HG03280 (cell line): ENCODE results near the gene DOCK4.
A peak's percentile ranks its signal among the peaks of the same experiment; 100 is the strongest.

Experiments
- ATAC-seq: cut with Tn5 transposase; IDR thresholded peaks from one replicate; pipeline ENCODE4 v1.9.1; 2021; ENCODE audit warnings: mild to moderate bottlenecking, moderate library complexity; ENCODE audit not compliant: unreplicated experiment

The DOCK4 gene

DNA sequence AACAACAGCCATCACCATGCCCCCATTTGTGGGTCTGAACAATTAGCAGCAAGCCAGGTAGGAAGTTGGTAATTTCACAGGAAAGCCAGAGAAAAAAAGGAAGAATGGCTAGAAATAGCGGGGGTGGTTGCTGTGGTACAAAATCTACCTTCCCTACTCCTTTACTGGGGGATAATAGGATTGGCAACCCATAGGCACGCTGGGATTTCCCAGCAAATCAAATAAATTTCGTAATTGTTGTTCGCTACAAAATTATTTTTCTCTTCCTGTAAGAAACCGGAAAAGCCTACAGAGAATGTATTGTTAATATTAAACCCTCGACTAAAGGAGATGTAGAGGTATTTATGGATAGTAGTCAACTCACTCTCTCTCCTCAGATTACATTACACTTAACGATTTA lies 123.9 kb downstream of the DOCK4 start:
- no peak for ATAC-seq

DNA sequence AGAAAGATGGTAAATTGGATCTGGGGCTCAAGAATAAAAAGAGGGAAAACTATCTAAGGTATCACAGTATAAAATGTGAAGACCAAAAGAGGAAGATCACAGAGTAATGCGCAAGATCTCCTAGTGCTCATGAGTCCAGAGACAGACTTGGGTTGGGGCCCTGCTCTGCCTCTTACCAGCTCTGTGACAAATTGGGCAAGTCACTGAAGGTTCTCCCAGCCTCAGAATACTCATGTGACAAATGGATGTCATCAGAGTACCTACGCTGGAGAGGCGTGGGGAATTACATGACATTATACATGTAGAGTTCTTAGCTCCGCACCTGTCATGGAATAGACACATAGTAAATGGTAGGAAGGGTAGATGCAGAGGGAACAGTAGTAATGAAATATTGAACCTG lies 124.4 kb downstream of the DOCK4 start:
- no peak for ATAC-seq

DNA sequence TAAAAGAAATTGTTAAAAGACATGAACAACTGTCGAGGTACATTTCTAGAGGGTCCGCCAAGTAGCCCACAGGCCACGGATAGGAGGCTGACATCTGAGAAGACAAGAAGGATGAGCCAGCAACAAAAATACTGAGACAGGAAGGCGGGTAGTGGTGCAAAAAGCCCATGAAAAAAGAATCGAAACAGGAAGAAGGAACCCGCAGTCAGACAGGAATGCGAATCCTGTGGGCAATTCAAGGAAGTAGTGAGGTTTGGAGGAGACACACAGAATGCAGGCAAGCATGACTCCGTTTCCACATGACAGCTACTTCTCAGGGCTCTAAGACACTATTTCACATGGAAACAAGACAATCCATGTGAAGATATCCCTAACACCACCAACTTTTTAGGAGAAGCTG lies 125.2 kb downstream of the DOCK4 start:
- ATAC-seq: no peak

DNA sequence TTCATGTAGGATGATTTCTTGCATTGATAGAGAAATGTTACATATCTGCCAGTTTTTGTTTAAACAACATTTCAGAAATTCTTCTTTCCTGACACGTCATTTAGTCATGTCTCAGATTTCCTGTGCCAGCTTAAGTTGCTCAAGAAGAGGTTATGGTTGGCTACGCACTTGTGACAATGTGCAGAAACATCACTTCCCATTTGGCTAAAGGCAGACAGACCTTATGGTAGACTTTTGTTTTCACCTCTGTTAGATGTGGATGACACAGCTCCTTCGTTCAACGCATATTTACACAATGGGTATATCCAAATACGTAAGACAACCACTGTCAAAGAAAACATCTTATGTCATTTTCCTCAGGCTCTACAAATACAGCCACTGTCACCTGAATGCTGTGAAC lies 125.8 kb downstream of the DOCK4 start:
- ATAC-seq: peak; percentile 85

DNA sequence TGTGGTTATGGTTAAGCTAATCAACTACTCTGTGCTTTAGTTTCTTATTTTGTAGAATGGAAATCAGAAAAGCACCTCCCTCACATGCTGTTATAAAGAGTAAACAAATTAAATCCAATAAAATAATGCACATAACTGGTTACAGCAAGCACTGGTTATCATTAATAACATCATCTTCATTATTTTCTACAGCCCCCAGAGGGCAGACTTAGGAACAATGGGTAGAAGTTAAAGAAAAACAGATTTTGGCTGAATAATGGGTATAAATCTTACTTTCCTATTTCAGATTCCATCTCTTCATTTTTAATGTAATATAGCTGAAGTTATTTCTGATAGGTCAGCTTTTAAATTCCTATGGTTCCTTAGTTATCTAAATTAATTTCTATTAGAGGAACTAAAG lies 126.5 kb downstream of the DOCK4 start:
- ATAC-seq: no peak

DNA sequence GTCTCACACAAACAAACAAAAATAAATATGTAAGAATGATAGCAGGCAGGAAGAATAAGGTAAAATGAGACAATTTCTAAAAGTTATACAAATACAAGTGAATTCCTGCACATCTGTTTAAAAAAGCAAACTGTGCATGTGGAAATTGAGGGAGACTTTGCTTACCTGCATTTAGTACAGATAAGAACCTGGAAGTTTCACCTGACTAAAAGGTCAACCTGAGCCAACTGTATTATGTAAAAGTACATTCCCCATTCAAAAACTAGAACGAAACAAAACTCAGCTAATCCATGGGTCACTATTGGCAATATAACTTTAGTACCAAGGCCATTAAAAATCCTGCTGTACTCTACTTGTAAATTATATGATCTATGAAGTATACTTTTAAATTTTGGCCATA lies 127.1 kb downstream of the DOCK4 start:
- ATAC-seq: no peak

DNA sequence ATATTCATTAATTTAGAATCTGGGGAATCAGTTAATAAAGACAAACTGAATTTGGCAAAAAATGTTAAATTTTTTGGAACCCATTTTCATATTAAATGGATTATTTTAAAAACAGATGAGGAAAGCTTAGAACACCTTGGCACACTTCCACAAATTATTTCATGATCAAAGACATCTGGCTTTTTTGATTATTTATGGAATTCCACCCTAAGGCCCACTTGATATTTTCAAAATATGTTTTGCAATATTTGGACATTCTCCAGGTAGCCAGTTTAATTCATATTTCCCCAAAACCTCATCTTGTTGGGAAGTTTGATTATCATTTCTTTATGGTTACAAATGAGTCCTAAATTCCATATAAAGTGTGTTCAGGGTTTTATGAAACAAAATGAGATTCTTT lies 129.9 kb downstream of the DOCK4 start:
- ATAC-seq: no peak

DNA sequence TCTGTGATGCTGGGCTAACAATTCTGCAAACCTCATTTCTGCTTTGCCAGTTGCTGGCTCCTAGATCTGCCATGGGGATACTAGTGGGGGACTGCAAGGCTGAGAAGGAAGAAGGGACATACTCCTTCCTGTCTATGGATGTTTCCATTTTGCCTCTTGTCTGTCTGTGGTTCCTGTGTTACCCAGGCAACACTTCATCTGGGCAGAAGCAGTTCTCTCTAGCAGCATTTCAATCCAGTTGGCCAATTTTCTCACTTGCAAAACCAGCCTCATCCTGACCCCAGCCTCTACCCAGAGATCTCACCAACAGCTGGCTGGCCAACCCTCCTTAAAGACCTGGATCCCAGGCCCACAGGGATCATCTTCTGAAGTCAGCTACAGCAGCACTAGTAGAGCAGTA lies 131.7 kb downstream of the DOCK4 start:
- ATAC-seq: no peak

DNA sequence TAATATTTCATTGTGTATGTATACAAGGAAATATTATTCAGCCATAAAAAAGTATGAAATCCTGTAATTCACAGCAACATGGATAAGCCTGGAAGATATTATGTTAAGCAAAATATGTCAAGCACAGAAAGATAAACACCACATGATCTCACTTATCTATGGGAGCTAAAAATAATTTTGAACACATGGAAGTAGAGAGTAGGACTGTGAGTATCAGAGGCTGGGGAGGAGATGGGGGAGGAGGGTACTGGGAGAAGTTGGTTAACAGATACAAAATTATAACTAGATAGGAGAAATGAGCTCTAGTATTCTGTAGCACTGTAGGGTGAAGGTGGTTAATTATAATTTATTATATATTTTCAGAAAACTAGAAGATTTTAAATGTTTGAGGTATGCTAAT lies 132.7 kb downstream of the DOCK4 start:
- no peak for ATAC-seq

DNA sequence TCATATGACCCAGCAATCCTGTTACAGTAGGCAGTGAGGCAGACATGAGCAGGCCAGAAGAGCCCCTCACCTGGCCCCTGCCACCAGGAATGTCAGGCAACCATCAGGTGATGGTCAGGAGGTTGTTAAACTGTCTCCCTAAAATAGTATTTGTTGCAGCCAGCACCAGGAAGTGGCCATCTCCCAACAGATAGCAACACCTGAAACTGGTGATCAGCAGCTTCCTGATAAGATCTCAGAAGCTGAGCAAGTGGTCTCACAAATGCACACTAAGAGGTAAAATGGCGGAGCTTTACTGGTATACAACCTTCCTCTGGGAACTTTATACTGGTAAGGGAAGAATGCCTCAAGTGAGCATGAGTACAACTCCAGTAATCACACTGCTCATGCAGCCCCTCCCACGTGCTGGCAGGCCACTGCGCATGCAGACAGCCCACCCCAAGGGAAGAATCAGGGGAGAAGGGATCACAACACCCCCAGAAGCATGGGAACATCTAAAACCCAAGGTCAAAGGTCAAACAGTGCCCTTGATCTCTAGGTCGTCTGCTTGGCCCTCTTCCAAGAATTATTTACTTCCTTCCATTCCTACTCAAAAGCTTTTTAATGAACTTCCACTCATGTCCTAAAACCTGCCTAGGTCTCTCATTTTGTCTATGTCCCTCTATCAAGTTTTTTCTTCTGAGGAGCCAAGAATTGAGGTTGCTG lies 133.5 kb downstream of the DOCK4 start:
- ATAC-seq: no peak

DNA sequence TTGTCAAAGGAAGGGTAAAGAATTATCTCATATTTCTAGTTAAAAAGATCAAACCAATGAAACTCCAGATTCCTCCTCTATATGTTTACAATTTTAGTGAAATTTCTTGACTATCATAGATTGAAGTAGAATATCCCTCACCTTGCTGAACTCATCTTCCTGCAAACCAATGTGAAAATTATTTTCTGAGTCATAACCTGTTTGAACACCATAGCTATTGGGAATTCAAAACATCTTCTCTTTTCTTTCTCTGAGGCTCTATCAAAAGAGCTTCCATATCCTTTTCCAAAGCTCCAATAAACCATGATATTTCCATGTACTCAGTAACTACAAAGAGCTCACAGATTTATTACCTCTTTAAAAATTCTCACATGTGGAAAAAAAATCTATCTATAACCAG lies 134.3 kb downstream of the DOCK4 start:
- no peak for ATAC-seq

DNA sequence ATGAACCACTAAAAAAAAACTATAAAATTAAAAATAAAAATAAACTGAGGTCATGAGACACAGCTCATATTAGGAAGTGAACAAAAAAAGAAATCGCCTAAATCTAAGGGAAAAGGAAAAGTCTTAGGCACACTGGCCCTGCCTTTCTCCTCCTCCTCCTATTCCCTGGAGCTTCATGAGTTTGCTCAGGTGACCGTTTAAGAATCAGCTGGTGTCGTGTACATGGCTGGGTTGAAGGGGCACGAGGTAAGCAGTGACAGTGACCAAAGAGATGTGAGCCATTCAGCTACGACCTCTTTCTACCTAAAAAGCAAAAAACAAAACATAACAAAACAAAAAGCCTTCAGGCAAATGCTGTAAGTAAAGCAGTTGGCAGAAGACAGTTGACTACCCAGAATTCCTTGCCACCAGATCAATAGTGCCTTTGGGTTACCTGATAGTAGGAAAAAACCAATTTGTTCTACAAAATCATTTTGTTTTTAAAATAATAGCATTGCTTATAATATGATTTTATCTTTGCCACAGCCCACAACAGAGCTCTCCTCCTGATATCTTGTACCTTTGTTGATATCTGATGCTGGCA lies 135.4 kb downstream of the DOCK4 start:
- ATAC-seq: no peak

DNA sequence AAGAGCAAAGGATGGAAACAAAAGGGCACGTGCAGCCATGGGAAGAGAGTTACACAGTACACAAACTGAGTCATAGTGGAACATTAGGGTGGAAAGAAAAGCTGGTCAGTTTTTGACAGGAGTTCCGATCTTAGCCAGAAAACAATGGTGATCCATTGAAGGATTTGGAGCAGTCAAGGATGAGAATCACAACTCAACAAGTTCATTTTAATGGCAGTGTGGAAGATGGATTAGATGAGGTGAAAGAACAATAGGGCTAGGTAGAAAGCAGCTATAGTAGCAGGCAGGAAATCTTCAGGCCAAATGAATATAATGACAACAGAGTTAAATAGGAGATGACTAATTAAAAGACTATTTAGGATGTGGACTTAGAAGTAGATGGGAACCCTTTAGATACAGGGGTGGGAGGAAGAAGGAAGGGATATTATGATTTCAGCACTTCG lies 136.3 kb downstream of the DOCK4 start:
- ATAC-seq: no peak

DNA sequence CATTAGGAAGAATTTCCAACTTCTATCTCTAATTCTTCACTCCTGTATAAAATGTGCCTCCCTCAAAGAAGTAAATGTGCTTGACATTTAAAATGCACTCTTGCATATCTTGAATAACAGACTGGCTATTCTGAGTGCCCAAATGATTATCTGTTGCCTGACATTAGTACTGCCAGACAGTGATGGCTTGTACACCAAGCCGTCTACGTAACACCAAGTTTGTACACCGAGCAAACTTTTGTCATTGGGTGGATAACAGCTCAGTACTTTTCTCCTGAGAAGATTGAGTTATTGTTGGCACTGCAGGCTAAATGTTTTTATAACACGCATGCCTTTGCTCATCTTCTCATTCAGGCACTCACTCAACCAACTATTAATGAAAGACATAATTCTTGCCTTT lies 137.2 kb downstream of the DOCK4 start:
- no peak for ATAC-seq

DNA sequence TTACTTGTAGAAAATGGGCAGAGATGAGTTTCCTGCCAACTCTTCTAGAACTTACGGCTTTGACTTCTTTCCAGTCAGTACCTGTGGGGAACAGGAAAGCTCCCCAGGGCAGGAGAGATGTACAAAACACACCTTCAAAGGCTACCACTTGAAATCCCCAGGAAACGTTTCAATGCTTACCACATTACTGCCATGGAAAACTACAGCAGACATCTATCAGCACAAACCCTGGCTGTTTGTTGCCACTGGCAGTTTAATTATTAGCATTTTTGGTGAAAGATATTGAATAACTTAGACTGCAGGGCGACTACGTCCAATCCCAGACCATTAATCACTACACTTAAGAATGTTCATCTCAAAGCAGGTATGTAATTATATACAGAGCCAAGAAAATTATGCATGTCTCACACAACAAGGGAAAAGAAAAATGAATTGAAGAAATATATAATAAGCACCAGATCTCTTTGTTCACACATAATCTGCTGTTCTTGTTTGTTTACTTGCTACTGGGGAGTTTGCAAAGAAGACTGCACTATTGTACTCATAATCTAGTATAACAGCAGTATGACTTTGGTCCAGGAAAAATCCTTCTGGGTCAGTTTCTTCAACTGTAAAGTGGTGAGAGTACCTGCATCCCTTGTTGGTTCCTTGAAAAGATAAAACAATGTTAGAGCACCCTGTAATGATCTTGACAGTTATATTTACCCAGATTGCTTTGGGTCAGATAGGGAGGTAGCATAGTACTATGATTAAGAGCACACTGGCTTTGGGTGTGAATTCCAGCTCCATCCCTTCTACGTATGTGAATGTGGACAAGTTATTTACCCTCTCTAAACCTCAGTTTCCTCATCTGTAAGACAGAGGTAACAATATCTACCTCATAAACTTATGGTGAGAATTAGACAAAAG lies 138.3 kb downstream of the DOCK4 start:
- no peak for ATAC-seq

DNA sequence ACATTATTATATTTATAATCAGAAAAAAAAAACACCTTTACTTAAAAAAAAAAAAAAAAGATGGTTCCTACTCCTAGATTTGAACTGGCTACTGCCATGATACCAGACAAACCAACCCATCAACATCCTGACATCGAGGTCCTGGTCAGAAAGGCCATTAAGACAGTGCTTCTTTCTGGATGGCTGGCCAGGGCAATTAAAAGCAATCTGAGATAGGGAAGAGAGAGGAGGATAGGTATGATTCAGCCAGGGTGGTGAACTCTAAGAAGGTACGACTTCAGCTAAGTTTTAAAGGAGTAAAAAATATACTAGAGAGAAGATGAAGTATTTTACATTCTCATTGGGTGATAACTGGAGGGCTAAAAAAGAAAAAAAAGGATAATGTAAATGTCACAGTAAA lies 139.0 kb downstream of the DOCK4 start:
- no peak for ATAC-seq

DNA sequence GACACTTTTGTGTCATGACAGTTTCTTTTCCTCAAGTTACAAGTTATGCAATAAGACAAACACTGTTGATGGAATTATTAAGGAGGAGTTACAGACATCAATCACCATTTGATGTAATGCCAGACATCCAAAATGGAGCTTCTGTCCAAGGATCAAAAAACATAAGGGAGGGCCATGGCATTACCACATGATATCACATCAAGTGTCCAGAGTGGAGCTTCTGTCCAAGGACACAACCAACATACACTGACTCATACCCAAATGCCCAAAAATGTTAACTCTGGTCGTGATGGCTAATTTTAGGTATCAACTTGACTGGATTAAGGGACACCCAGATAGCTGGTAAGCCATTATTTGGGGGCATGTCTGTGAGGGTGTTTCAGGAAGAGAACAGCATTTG lies 140.4 kb downstream of the DOCK4 start:
- no peak for ATAC-seq

DNA sequence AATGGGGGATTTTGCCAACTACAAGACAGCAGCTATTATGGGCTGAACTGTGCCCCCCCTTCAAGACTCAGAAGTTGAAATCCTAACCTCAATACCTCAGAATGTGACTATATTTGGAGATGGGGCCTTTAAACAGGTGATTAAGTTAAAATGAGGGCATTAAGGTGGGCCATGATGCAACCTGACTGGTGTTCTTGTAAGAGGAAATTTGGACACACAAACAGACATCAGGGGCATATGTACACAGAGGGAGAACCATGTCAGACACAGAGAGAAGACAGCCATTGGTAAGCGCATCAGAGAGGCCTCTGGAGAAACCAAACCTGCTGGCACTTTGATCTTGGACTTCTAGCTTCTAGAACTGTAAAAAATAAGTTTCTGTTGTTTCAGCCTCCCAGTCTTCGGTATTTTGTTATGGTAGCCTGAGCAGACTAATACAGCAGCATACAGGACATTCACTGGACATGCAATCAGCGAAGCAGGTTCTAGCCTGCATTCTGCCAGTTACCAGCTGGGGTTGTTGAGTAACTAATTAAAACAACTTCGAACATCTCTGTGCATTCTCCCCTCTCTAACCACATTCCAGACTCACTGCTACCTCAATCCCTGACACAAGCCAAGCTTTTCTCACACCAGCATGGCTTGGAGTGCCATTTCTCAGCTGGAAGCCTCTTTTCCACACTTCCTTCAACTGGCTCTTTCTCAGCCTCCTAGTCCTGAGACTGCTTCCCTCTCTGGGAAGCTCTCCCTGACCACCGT lies 141.4 kb downstream of the DOCK4 start:
- no peak for ATAC-seq

DNA sequence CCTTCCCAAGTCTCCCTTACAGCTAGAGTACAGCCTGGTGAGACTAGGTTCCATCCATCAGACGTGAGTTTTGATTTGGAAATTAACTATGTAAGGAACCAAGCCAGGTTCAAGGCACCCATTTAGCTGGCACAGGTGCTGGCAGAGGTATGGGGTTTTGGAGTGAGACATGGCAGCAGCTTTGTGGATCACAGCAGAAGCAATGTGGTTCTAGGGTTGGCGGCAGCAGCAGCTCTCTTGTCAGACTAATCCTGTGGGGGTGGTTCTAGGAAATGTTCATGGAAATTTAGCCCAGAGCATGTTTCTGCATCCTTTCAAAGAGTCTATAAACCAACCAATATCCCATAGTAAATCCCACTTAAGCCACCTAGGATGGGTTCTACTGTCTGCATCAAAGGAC lies 142.2 kb downstream of the DOCK4 start:
- no peak for ATAC-seq

DNA sequence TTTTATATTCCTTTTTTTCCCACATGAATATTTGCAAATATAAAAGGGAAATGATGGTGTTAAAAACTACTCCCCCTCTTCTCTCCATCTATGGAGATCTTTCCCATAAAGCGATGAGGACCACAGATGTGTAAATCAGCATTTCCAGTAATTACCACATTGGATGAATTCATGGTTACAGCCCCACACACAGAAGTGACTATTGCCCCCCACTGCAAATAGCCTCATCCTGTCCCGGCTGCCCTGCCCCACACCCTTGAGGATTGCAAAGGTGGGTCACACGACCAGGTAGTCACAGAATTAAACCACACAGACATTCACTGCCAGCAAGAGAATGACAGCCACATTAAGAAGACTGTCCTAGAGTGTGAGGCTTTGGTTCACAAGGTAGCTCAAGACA lies 145.1 kb downstream of the DOCK4 start:
- no peak for ATAC-seq

DNA sequence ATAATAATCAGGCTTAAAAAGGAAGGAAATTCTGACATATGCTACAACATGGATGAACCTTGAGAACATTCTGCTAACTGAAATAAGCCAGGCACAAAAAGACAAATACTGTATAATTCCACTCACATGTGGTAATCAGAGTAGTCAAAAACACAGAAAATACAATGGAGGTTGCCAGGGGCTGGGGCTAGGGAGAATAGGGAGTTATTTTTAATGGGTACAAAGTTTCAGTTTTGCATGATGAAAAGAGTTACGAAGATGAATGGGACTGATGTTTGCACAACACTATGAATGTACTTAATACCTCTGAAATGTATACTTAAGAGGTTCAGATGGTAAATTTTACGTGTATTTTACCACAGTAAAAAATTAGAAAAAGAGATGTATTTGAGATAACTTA lies 145.6 kb downstream of the DOCK4 start:
- no peak for ATAC-seq
